ENCODE measurements around the gene SMG6.
"Not testable (repeated sequence)": the region's sequence is repeated elsewhere in the genome, so short reads cannot be mapped to it uniquely, and the experiment has no call there.

The SMG6 gene

DNA sequence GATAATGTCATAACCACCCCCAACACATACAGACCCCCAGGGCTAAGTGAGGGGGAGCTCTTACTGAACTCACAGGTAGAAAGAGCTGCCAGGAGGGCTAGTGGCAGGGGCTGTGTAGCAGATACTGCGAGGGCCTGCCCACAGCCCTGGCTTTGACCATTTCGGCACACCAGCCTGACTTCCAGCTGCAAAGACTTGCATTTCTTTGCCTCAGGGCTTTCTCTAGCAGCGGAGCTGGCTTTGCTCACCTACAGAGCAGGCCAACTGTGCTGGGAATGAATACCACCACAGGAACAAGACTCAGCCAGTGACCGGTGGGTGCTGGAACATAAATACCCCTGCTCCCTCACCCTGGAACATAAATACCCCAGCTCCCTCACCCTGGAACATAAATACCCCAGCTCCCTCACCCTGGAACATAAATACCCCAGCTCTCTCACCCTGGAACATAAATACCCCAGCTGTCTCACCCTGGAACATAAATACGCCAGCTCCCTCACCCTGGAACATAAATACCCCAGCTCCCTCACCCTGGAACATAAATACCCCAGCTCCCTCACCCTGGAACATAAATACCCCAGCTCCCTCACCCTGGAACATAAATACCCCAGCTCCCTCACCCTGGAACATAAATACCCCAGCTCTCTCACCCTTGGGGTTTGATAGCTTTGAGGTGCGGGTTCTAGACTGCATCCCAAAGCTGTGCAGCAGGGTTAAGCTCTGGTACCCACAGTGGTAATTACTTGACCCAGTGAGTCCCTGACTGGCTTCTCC is 290.2 kb downstream of the SMG6 start:
- DNase-seq (ENCODE audit: low read depth in 2 of 3, low spot score in 2 of 3), result not testable (repeated sequence)

DNA sequence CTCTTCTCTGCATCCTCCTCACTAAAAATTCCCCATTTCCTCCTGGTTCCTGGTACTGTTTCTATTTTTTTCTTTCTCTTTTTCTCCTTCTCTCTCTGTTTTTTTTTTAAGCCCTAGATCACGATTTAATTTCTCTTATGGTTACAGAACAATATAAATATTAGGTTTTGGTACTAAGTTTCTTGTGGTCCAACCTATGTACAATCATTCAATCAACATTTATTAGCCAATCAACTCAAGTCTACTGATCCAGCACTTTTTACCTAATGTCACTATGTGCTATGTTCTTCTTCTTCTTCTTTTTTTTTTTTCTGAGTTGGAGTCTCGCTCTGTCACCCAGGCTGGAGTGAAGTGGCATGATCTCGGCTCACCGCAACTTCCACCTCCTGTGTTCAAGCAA is 291.1 kb downstream of the SMG6 start:
- DNase-seq (ENCODE audit: low read depth in 2 of 3, low spot score in 2 of 3), result no peak

DNA sequence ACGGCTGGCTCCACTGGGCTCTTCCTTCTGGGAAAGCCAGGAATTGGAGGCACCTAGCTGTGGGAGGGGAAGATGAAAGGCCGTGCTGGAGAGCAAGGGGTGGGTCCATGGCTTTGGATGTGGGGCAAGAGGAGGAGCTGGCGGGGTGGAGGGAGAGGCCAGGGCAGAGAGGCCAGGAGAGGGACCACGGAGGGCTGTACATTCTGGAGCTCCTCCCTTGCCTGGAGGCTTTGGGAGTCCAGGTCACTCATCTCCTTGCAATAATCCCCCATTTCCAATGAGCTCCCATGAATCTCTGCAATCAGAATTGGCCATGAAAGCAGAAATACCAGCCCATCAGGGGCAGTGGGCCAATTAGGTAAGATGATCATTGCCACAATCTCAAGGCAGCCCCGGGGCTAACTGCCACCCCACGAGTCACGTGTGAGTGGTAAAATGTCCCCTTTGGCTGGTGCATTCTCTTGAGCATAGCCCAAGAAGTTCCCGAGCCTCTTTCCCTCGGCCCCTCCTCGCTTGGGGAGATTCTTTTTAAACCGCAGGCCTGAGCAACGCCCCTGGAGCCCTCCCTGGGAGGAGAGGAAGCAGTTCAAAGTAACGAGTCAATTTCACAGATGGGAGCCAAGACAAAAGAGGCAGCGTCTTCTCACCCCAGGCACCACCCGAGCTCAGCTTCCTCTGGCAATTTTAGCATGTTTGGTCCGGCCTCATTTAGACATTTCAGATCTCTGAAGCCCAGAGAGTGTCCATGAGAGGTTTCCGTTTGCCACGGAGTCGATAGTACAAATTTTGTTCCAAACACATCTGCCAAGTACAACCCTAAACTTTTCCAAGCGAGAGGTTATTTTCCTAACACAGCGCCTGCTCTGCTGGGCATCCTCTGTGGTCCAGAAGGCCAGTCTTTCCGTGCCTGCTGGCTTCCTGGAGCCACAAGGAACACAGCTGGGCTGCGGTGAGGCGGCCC is 291.9 kb downstream of the SMG6 start:
- DNase-seq (ENCODE audit: low read depth in 2 of 3, low spot score in 2 of 3), result no peak
